Cerebellar nuclear complex (tissue), 1 donor: ENCODE measurements around the gene SNRPA1.
"Not testable (repeated sequence)": the region's sequence is repeated elsewhere in the genome, so short reads cannot be mapped to it uniquely, and the experiment has no call there.

Source experiments
- DNase-seq, 2 experiments: peaks; one replicate each; lab custom pipeline; 2025; lab: John Stamatoyannopoulos, UW

Gene SNRPA1

GRCh38 chr15:101294731-101295606 is at the start of gene SNRPA1:
SNRPA1 (minus strand) TSS chr15:101295248; CDS start chr15:101295178, 70 bp downstream.
- DNase-seq = peak in 1 of 2 experiments; percentile 69

DNA sequence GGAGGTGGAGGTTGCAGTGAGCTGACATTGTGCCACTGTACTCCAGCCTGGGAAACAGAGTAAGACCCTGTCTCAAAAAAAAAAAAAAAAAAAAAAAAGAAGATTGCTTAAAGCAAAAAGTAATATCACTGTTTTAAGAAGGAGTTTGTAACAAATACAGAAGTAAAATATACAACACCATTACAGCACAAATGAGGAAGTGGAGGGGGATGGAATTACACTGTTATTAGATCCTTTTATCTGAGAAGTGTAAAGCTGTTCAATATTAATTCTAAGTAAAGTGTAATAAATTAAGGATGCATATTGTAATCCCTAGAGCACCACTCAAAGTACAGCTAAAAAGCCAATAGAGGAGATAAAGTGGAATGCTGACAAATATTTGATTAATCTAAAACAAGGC is 47.0 kb upstream of the SNRPA1 start:
- DNase-seq = no peak

DNA sequence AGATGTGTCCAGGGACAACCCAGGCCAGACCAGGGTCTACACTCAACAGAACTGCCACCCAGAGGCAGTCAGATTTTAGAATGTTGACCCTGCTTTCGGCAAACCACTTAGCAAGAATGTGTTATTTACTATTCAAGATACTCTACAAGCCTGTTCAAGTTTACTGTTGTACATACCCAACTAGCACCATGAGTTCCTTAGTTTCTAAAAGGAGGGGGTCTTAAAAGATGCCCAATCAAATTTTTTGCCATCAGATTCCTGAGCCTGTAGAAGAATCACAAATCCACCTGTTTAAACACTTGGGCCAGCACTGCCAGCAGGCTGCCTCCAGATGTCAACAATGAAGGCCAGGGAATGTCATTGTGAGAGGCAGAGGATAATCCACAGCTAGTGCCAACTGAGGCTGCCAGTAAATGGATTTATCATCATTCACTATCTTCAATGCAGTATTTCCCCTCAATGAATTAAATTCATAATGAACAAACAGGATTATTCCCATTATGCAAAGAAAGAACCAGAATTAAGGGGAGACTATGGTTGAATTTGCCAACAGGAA is 43.5 kb upstream of the SNRPA1 start:
- DNase-seq = no peak

GRCh38 chr15:101337976-101338375 is 42.9 kb upstream of the SNRPA1 start:
- DNase-seq = no peak

DNA sequence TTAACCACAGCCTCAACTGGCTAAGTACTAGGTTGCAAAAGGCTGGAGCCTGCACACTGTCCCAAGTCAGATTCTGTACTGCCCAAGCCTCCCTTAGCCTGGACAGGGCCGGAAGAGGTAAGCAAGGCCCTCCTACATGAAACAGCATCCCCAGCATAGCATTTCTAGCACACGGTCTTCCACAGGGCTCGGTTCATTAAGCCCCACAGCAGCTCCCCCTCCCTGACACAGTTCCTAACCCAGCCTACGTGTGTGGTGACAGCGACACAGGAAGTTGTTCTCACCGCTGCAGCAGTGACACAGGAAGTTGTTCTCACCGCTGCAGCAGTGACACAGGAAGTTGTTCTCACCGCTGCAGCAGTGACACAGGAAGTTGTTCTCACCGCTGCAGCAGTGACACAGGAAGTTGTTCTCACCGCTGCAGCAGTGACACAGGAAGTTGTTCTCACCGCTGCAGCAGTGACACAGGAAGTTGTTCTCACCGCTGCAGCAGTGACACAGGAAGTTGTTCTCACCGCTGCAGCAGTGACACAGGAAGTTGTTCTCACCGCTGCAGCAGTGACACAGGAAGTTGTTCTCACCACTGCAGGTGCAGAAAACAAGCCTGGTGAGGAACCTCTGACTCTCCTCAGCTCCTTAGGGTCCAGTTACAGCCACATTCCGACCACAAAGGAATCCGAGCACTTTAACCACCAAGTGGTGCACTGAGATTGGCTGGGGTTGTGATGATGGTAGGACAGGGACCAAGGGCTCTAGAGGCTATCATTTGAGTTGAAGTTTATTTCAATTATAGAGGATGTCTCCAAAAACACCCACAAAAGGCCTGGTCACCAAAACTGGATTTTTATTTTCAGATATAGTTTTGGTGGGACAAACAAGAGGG is 39.1 kb upstream of the SNRPA1 start:
- DNase-seq = not testable (repeated sequence)

DNA sequence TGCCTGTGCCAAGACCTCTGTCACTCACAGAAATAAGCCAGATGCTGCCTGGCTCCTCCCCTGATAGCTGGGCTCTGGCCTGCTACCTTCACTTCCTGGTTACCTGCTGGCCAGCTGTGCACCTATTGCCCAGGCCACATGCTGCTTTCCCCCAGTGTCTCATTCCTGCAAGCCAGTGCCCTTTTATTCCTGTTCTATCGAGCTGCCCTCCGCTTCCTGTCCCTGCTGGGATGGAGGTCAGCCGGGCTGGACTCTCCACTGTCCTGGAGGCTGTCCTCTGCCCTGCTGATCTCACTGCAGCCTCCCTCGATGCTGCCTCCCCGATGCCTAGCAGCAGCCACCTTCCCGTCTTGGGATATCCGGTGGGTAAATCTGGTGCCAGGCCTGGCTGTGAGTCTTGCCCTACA is 37.0 kb upstream of the SNRPA1 start:
- DNase-seq = no peak

DNA sequence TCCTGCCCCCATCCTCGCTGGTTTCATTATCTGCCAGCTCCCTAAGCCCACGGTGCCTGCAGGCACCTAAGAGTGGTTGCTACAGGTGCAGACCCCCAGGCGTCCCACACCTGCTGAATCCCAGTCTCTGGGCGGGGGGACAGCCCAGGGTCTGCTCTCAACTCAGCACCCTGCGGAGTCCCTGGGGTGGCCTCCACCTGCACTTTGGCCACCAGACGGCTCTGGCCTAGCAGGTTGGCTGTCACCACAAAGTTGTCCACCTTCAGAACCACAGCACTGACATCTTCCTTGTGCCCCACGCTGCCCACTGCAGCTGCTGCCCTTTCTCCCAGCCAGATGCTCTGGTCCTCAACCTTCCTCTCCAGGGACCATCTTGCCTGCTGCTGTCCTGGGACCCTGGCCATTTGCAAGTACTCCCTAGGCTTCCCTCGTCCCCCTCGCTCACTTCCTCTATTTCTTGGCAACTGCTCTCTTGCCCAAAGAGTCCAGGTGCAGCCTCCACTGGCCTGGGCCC is 34.9 kb upstream of the SNRPA1 start:
- DNase-seq = no peak

DNA sequence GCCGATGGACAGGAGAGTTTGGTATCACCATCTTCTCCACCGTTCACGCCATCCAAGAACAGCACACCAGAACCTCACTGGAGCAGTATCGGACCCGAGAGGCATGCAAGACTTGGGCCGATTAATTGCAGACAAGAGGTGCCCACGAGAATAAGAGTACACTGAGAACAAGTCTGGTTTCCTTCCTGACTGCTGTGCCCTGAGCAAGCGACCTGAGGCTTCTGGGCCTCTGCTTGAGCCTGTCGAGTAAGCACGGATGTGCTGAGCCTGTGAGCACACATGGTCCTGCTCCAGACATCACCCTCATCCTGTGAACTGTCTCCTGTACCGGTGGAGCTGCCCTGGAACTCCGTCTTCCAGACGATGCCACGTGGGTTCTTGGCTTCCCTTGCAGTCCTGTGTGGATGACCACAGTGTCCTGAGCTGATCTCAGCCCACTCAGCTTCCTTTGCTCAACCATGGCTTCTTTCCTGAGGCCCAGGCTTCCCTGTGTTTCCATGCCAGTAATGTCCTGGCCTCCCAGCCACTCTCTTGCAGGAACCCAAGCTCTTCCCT is 34.3 kb upstream of the SNRPA1 start:
- no peak for DNase-seq

- DNase-seq = no peak
Measured at GRCh38 chr15:101328001-101328400, 33.0 kb upstream of the SNRPA1 start.

DNA sequence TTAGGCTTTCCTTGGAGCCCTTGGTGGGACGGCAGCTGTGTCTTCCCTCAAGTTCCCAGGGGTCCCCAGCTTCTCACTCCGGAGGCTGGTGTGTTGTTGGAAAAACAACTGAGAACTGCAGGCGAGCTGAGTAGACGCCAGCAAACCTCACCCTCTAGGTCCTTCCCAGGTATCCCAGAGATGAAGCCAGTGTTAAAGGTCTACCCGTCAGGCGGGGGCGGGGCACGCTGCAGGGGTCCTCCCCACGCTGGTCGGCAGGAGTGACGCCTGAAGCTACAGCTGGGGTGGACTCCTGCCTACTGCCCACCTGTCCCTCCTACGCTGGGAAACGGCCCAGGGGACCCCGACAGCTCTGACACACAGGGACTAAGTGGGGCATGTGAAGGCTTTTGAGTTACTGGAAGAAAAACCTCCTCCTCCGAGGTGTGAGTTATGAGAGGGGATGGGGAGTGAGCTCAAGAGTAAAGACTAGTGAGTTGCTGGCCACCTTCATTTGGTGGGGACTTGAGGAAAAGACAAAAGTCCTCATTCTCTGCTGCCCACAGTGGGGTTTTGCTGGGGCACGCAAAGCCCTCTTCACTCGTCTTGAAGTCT is 32.2 kb upstream of the SNRPA1 start:
- no peak for DNase-seq

DNA sequence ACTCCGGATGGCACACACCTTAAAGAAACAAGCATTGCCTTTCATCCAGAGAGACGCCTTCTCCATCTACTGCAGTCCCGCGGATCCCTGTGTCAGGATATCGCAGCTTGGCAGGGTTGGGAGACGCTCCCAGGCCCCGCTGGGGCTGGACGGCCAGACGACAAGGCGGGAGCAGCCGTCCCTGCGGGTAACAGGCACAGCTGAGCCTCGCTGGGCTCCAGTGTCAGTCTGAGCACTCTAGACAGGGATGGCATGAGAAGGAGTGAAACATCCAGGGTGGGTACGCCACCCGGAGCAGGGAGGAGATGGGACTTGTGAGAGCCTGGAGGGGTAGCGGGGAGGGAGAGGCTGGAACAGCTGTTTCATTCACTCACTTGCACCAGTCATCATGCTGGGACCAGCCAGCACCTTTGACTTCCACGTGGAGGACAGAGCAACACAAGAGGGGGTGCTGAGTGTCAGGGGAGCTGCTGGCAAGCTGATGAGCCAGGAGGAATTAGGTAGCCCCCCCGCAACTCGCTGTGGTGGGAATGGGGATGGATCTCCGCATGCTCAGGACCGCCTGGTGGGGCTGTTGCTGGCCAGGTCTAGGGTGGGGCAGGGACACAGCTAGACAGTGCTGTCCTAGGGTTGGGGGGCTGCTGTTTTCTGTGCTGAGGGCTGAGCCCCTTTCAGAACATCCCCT is 31.6 kb upstream of the SNRPA1 start:
- DNase-seq = no peak

DNA sequence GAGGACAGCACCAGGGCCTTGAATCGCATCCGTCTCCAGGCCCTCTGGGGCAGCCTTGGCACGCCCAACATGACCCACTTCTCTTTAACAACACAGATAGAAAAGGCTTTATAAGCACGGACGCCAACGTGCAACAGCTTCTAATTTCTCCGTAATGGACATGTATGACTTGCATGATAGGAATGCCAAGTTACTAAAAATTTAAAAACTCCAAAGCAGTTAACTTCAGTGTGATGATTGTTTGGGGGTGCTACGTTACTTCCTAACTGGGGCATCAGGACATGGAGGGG is 30.9 kb upstream of the SNRPA1 start:
- no peak for DNase-seq

GRCh38 chr15:101325263-101326025 is 30.4 kb upstream of the SNRPA1 start:
- no peak for DNase-seq

DNA sequence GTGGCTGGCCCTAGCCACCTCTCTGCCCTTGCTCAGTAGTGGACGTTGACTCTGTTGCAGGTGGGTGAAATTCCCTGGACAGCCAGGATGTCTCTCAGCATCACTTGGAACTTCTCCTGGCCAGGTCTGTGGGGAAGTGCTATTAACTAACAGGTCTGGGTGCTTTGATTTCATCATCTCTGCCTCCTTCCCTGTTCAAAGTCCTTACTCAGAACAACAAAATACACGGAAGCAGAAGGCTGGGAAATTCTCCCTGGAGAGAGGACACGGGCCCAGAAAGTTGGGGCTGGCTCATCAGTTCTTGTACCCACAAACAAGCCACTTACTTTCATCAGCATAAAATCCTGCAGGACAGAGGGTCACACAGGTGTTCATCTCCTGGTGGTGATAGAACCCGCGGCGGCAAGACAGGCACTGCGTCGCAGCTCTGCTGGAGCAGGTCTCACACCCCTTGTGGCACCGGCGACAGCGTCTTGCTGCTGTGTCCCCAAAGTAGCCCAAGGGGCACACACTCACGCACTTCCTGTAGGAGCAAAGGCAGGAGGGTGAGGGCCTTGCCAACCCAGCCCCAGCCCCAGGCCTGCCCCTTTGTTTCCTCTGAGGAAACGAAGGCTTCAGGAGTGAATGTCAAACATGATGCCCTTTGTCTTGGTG is 29.6 kb upstream of the SNRPA1 start:
- no peak for DNase-seq

GRCh38 chr15:101323793-101324523 is 28.9 kb upstream of the SNRPA1 start:
- DNase-seq = no peak

- DNase-seq = no peak
Measured at GRCh38 chr15:101322854-101323477, 27.9 kb upstream of the SNRPA1 start.

DNA sequence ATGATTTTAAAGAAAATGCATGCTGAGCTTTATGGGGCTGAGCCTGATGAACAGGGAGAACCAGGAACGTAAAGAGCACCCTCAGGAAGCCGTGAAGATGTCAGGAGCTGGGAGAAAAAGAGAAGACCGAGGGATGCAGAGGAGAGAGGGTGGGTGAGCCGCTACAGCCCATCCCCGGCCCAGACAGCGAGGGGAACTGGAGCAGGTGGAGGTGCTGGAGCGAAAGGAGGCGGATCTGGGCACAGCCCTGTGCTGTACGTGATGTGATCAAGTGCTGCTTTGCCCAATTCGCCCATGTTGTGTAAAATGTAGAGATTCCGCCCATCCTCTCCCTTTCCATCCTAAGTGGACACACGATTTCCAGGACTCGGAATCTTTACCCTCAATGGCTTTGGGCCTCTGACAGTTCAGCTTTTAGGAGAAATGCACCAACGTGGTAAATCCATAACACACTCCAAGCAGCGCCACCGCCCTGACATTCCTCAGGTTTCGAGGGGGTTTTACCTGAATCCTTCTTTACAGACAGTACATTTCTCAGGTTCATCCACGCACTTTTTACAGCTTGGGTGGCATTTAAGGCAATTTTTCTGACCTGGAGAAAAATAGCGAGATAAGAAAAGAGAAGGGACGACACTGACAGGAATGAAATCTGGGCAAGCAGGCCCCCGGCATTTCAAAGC is 27.1 kb upstream of the SNRPA1 start:
- DNase-seq = no peak

- DNase-seq = no peak
Measured at GRCh38 chr15:101320501-101321052, 25.5 kb upstream of the SNRPA1 start.
